Posterior vena cava (tissue), 2 donors: Measurements from ENCODE around the gene ETFDH. TPM values are rescaled to one million over a fixed set of nuclear protein-coding genes. Genes with fewer than 3 reads are reported as not detected.
A peak's percentile ranks its signal among the peaks of the same experiment; 100 is the strongest.
"Not testable (repeated sequence)": the region's sequence is repeated elsewhere in the genome, so short reads cannot be mapped to it uniquely, and the experiment has no call there.

ENCODE experiments used
- DNase-seq: peaks from one replicate; pipeline ENCODE4 v3.0.0-alpha.2; 2020; ENCODE audit warnings: low spot score
- intact Hi-C, 2 donors: fragments of 100-400 bp; cut with DNase I; formaldehyde crosslinking; loops; one replicate each; pipeline versions ENCODE4 v1.14.1 to v1.14.2; 2022 to 2023
- total RNA-seq, 2 donors: library from RNA; stranded (reverse); fragmentation: NEBNext Ultra II Directional; extraction: Animal tissue kit (Norgen Biotek cat#: 25700); gene quantifications; one replicate each; pipeline ENCODE4 v1.2.1, GENCODE V29; 2021
- donor health status: DM: yes; HTN: yes; CAD: no.
- donor health status: DM: yes; HTN: yes; CAD: no.

The ETFDH gene
- total RNA-seq, 2 donors from 2014 or later, result 19.1 to 21.9 TPM

GRCh38 chr4:158670975-158671664 lies 976 bp upstream of the ETFDH start:
- intact Hi-C loops, result no loop called here
- peak; percentile 85 for DNase-seq

DNA sequence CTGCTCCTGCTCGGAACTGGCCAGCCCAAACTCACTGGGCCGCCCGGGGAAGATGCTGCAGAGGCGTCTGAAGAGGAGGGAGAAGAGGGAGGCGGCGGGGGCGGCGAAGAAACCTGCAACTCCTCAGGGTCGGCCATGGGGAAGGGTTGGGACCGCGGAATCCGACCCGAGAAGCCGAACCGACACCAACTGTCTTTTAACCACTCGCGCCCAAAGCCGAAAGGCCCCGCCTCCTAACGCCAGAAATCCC lies 506 bp upstream of the ETFDH start, which contains the start of gene C4orf46:
C4orf46 (minus strand) TSS at position 223 of the 250 bp plus-strand sequence; CDS start at position 137, 86 bp downstream.
- no peak for DNase-seq
- intact Hi-C loops, result no loop called here

- intact Hi-C loops, result no loop called here
- no peak for DNase-seq
Observed at GRCh38 chr4:158673633-158674032, 1.5 kb downstream of the ETFDH start.

- intact Hi-C loops, result no loop called here
- DNase-seq, result no peak
Observed at GRCh38 chr4:158676076-158676475, 4.0 kb downstream of the ETFDH start.

- intact Hi-C loops, result no loop called here
- DNase-seq, result no peak
Observed at GRCh38 chr4:158678767-158679166, 6.7 kb downstream of the ETFDH start.

DNA sequence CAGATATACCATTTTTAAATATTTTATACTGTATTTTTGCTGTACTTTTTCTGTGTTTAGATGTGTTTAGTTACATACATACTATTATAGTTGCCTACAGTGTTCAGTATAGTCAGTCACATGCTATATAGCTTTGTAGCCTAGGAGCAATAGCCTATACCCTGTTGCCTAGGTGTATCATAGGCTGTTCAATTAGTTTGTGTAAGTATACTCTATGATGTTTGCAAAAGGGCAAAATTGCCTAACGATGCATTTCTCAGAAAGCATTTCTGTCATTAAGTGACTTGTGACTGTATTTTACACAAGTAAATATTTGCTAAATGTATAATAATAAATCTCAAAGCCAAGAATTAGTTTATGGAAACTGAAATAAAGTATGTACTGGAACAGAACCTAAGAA lies 9.5 kb downstream of the ETFDH start:
- intact Hi-C loops, result no loop called here
- DNase-seq, result no peak

- no peak for DNase-seq
- intact Hi-C loops, result no loop called here
Observed at GRCh38 chr4:158682066-158682465, 10.0 kb downstream of the ETFDH start.

GRCh38 chr4:158688813-158689212 lies 16.7 kb downstream of the ETFDH start:
- intact Hi-C loops, result no loop called here
- DNase-seq, result no peak

GRCh38 chr4:158704274-158704673 lies 32.2 kb downstream of the ETFDH start:
- intact Hi-C loops, result no loop called here

DNA sequence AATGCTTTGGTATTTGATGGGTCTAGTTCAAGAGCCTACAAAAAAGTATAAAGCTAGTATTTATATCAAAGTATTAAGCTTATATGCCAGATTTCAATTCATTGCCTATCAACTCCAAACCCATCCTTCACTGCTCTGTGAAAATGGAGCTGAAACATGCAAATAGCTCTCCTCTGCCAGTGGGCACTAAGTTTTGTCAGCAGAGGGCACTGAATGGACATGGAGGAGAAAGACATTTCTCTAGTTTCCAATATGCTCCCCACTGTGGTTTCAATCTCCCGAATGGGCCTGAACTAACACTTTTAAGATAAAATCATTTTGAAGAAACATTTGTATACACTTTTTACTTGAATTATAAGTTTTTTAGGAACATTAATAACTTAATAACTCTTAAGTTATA lies 38.7 kb downstream of the ETFDH start:
- no peak for DNase-seq
- intact Hi-C loops, result loop anchor here in 1 of 2 donors (10.0 kb wide), 1 partner anchor 494 kb away; no protein-coding TSS in a partner anchor

More at GRCh38 chr4:158704274-158704673, 32.2 kb downstream of the ETFDH start:
- no peak for DNase-seq

DNA sequence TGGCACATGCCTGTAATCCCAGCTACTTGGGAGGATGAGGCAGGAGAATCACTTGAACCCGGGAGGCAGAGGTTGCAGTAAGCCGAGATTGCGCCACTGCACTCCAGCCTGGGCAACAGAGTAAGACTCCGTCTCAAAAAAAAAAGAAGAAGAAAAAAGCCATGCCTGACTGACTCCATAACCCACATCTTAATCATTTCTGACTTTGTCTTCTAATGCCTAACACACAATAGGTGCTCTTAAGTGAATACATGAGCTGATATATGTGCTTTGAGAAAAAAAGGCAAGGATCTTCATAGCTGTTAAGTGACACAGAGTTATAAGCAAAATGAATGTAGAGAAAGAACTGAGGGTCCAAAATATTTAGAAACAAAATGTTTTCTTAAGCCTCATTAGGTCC lies 40.5 kb downstream of the ETFDH start:
- DNase-seq, result not testable (repeated sequence)
- intact Hi-C loops, result loop anchor here in 1 of 2 donors (10.0 kb wide), 1 partner anchor 492 kb away; no protein-coding TSS in a partner anchor

DNA sequence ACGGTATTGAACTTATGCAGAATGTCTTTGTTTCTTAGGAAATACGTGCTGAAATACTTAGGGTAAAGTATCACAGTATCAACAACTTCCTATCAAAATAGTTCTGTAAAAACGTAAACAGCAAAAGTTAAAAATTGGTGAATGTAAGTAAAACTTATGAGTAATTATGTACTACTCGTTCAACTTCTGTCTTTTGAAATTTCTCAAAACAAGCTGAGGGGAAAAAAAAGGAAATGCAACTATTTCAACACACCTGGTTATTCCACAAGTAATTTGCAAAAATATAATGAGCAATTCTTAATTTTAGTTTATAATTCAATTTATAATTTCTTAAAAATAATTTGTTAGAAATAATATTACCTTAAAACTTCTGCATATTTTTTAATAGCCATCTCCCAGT lies 42.8 kb downstream of the ETFDH start:
- no peak for DNase-seq
- intact Hi-C loops, result loop anchor here in 1 of 2 donors (10.0 kb wide), 1 partner anchor 490 kb away; no protein-coding TSS in a partner anchor

GRCh38 chr4:158715802-158716201 lies 43.7 kb downstream of the ETFDH start:
- intact Hi-C loops, result loop anchor here in 1 of 2 donors (10.0 kb wide), 1 partner anchor 489 kb away; no protein-coding TSS in a partner anchor
- no peak for DNase-seq

GRCh38 chr4:158721680-158722079 lies 49.6 kb downstream of the ETFDH start:
- DNase-seq, result no peak
- intact Hi-C loops, result no loop called here

DNA sequence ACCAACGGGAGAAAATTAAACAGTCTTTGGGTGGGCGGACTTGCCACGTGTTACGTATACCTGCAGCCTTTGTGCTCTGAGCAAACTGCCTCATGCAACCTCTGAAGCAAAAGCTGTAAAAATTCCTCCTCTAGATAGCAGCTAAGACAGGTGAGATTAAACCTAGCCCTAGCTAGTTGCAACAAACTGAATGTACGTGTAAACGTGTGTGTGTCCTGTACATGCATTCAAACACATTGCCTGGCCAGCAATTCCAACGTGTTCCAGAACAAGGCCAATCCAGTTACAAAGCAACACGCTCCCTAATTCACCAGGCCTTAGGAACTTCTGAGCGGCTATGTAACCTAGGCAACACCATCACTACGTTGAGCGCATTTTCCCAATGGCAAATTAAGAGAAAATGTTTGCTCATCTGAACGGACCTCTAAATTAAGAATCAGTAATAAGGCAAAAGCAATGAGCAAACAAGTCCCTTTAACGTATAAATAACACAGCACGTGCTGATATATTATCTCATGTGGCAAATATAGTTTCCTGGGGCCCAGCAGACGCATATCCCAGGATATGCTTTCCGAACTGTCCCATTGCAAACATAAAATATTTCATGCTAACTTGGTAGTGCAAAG lies 50.3 kb downstream of the ETFDH start:
- no peak for DNase-seq
- intact Hi-C loops, result no loop called here

- peak; percentile 97 for DNase-seq
- intact Hi-C loops, result no loop called here
Observed at GRCh38 chr4:158722917-158723793, 51.1 kb downstream of the ETFDH start, which contains the start of gene PPID. Gene PPID (minus strand): TSS chr4:158723396. CDS start chr4:158723288, 108 bp downstream.

DNA sequence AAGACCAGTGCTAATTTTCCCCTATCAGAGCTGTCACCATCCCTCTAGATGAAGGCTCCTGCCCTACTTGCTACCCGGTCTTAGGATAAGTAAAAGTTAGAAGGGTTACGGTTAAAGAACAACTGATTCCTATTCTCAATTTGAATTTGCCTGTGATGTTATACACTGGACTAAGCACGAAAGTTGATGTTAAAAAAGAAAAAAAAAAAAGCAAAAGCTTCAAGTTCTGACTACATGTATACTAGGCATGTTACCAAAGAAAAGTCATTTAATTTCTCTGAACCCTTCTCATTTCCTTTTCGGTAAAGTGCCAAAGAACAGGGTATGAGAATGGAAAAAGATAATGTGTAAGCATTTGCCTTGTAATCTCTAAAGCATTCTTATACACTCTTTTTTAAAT lies 52.5 kb downstream of the ETFDH start:
- DNase-seq, result no peak
- intact Hi-C loops, result no loop called here

GRCh38 chr4:158726633-158727032 lies 54.5 kb downstream of the ETFDH start:
- intact Hi-C loops, result no loop called here
- no peak for DNase-seq

- no peak for DNase-seq
- intact Hi-C loops, result no loop called here
Observed at GRCh38 chr4:158728236-158728635, 56.1 kb downstream of the ETFDH start.
